C4-2B (cell line): ENCODE data around the gene MED9.

ENCODE experiments used
- CTCF ChIP-seq: fragments of 450-650 bp; conservative IDR thresholded peaks from 2 replicates; pipeline ENCODE4 v1.5.1; 2017; ENCODE audit warnings: mild to moderate bottlenecking
- ZFX ChIP-seq: fragments of 450-650 bp; IDR thresholded peaks from 2 replicates; pipeline ENCODE4 v1.6.1; 2017

GRCh38 chr17:17536702-17537101, 59.9 kb downstream of the MED9 start:
- TF ChIP-seq CTCF (no peak), ZFX (no peak)
